HCT116 (cell line): ENCODE results near the gene COL20A1. TPM values are rescaled to one million over a fixed set of nuclear protein-coding genes. Genes with fewer than 3 reads are reported as not detected.

Experiments used
- ATAC-seq: fragments of 200-7000 bp; cut with Tn5 transposase; 2 replicates; pipeline ENCODE4 v1.9.1; 2020; ENCODE audit warnings: mild to moderate bottlenecking, moderate library complexity
- BruUV-seq: library from RNA; stranded (reverse); fragments of 400-500 nt; replicated peaks from 2 replicates; lab custom pipeline; 2021; lab: Mats Ljungman, UMichigan
- CTCF ChIA-PET: fragments of 300-600 bp; sonication (Branson Sonifier 250); formaldehyde crosslinking; loops from one replicate; lab custom pipeline; 2021; ENCODE audit warnings: antibody characterized with exemption; lab: Charles Lee
- POLR2A ChIA-PET: fragments of 300-600, 350-600 bp; sonication (Branson Sonifier 250); formaldehyde crosslinking; loops from one replicate; lab custom pipeline; 2021; ENCODE audit warnings: antibody characterized with exemption; lab: Charles Lee
- RAD21 ChIA-PET, 2 experiments: fragments of 300-600 bp; sonication (Branson Sonifier 250); formaldehyde crosslinking; loops; one replicate each; lab custom pipeline; 2023; ENCODE audit warnings: low total read pairs in 2 of 2; ENCODE audit not compliant: uncharacterized antibody in 2 of 2, unreplicated experiment in 2 of 2, low non-redundant PET in 1 of 2; lab: Charles Lee
- DNase-seq: peaks from one replicate; pipeline ENCODE4 v3.0.0-alpha.2; 2010; ENCODE audit warnings: low read depth, low spot score
- H2AFZ ChIP-seq: fragments of 200-600 bp; shearing (Covaris generic), sonication (generic); 2 replicates; pipeline ENCODE4 v1.6.1; 2017; ENCODE audit warnings: low read depth, mixed run types, mixed read lengths, antibody characterized with exemption, low read length; ENCODE audit not compliant: poor library complexity, severe bottlenecking
- H3K27ac ChIP-seq: 2 replicates; pipeline ENCODE4 v1.5.1; 2012; ENCODE audit warnings: low read depth, low read length
- H3K27me3 ChIP-seq: fragments of 200-600 bp; sonication (generic); 2 replicates; pipeline ENCODE4 v1.6.1; 2016; ENCODE audit warnings: mixed run types, low read length, mixed read lengths; ENCODE audit not compliant: insufficient read depth
- H3K36me3 ChIP-seq, 2 experiments: fragments of 200-500 bp in 1 of 2; fragments of 200-600 bp in 1 of 2; sonication (Bioruptor generic) in 1 of 2; sonication (generic) in 1 of 2; 2 replicates each; pipeline versions ENCODE4 v1.5.1 to v1.6.1; 2014 to 2016; ENCODE audit warnings: low read length in 2 of 2, inconsistent platforms in 1 of 2, mixed read lengths in 1 of 2, mixed run types in 1 of 2; ENCODE audit not compliant: insufficient read depth in 2 of 2, control insufficient read depth in 1 of 2
- H3K4me1 ChIP-seq, 2 experiments: fragments of 200-600 bp in 1 of 2; sonication (generic) in 1 of 2; 2 replicates each; pipeline versions ENCODE4 v1.5.1 to v1.6.1; 2012 to 2017; ENCODE audit warnings: low read length in 2 of 2, inconsistent platforms in 1 of 2, mild to moderate bottlenecking in 1 of 2, mixed read lengths in 1 of 2, mixed run types in 1 of 2, moderate library complexity in 1 of 2; ENCODE audit not compliant: insufficient read depth in 2 of 2, control insufficient read depth in 1 of 2
- H3K4me2 ChIP-seq: fragments of 200-600 bp; sonication (generic); 2 replicates; pipeline ENCODE4 v1.6.1; 2017; ENCODE audit warnings: mixed run types, low read length, mixed read lengths
- H3K4me3 ChIP-seq, 2 experiments: fragments of 200-600 bp in 1 of 2; sonication (generic) in 1 of 2; replicated peaks in 1 of 2; 2 replicates each; pipeline ENCODE4 v1.5.1; 2011 to 2016; ENCODE audit warnings: low read length in 2 of 2, control low read depth in 1 of 2, low read depth in 1 of 2, mild to moderate bottlenecking in 1 of 2, mixed read lengths in 1 of 2, mixed run types in 1 of 2
- H3K79me2 ChIP-seq: fragments of 200-600 bp; sonication (generic); 2 replicates; pipeline ENCODE4 v1.6.1; 2017; ENCODE audit warnings: mild to moderate bottlenecking, mixed run types, low read length, moderate library complexity, mixed read lengths; ENCODE audit not compliant: insufficient read depth
- H3K9ac ChIP-seq: fragments of 200-600 bp; sonication (generic); 2 replicates; pipeline ENCODE4 v1.6.1; 2016; ENCODE audit warnings: low read length, mixed read lengths
- H3K9me2 ChIP-seq: fragments of 200-600 bp; sonication (generic), shearing (Covaris generic); 2 replicates; pipeline ENCODE4 v1.6.1; 2017; ENCODE audit warnings: mixed run types, mild to moderate bottlenecking, moderate library complexity; ENCODE audit not compliant: insufficient read depth
- H3K9me3 ChIP-seq, 2 experiments: fragments of 200-500 bp in 1 of 2; fragments of 200-600 bp in 1 of 2; sonication (Bioruptor generic) in 1 of 2; sonication (generic) in 1 of 2; 2 replicates each; pipeline ENCODE4 v1.6.1; 2014 to 2017; ENCODE audit warnings: low read length in 2 of 2, mixed read lengths in 2 of 2, inconsistent platforms in 1 of 2, low read depth in 1 of 2, mild to moderate bottlenecking in 1 of 2, mixed run types in 1 of 2, moderate library complexity in 1 of 2; ENCODE audit not compliant: control insufficient read depth in 1 of 2, insufficient read depth in 1 of 2
- H4K20me1 ChIP-seq: fragments of 200-600 bp; sonication (generic), shearing (Covaris generic); 2 replicates; pipeline ENCODE4 v1.6.1; 2017; ENCODE audit warnings: mixed run types, mild to moderate bottlenecking, moderate library complexity; ENCODE audit not compliant: insufficient read depth
- ATF3 ChIP-seq: IDR thresholded peaks from 2 replicates; pipeline ENCODE4 v1.6.1; 2012
- CEBPB ChIP-seq: IDR thresholded peaks from 2 replicates; pipeline ENCODE4 v1.6.1; 2012; ENCODE audit warnings: low read depth
- CTCF ChIP-seq, 3 experiments: fragments of 200-600 bp in 1 of 3; sonication (generic) in 1 of 3; IDR thresholded peaks in 2 of 3; conservative IDR thresholded peaks in 1 of 3; 2 replicates each; pipeline ENCODE4 v1.5.1; 2012 to 2017; ENCODE audit warnings: low read depth in 2 of 3, low read length in 2 of 3, antibody characterized with exemption in 1 of 3, borderline replicate concordance in 1 of 3, control low read depth in 1 of 3, mild to moderate bottlenecking in 1 of 3, mixed read lengths in 1 of 3, mixed run types in 1 of 3, moderate library complexity in 1 of 3; ENCODE audit not compliant: insufficient read depth in 1 of 3
- EGR1 ChIP-seq: IDR thresholded peaks from 2 replicates; pipeline ENCODE4 v1.6.1; 2012; ENCODE audit warnings: low read depth
- EZH2phosphoT487 ChIP-seq: fragments of 200-600 bp; IDR thresholded peaks from 2 replicates; pipeline ENCODE4 v1.6.1; 2018; ENCODE audit warnings: antibody characterized with exemption, borderline replicate concordance
- POLR2A ChIP-seq: IDR thresholded peaks from 2 replicates; pipeline ENCODE4 v1.7.0; 2011; ENCODE audit warnings: borderline replicate concordance; ENCODE audit not compliant: insufficient read depth, insufficient read length; ENCODE audit errors: extremely low read depth
- RAD21 ChIP-seq: IDR thresholded peaks from 2 replicates; pipeline ENCODE4 v1.6.1; 2012; ENCODE audit warnings: low read depth, mild to moderate bottlenecking
- SIN3A ChIP-seq: IDR thresholded peaks from 2 replicates; pipeline ENCODE4 v1.6.1; 2012; ENCODE audit warnings: low read depth
- TCF7L2 ChIP-seq: IDR thresholded peaks from 2 replicates; pipeline ENCODE4 v1.7.0; 2011; ENCODE audit warnings: borderline replicate concordance, inconsistent platforms; ENCODE audit not compliant: insufficient read depth, insufficient read length; ENCODE audit errors: extremely low read depth
- YY1 ChIP-seq: IDR thresholded peaks from 2 replicates; pipeline ENCODE4 v1.6.1; 2011; ENCODE audit warnings: low read length, low read depth, moderate library complexity, mild to moderate bottlenecking; ENCODE audit not compliant: insufficient replicate concordance; ENCODE audit errors: extremely low read depth
- ZFX ChIP-seq: fragments of 450-650 bp; IDR thresholded peaks from 2 replicates; pipeline ENCODE4 v1.6.1; 2017
- intact Hi-C: fragments of 100-400 bp; cut with micrococcal nuclease; formaldehyde crosslinking; loops from 2 replicates; pipeline ENCODE4 v1.10.0; 2022
- total RNA-seq: library from RNA; stranded (reverse); gene quantifications from one replicate; pipeline ENCODE4 v1.2.1, GENCODE V29; 2021; ENCODE audit not compliant: unreplicated experiment
- TF ChIP-seq, protein P1 (sequence below): IDR thresholded peaks from 2 replicates; pipeline ENCODE4 v1.6.1; 2012; ENCODE audit warnings: low read depth

The COL20A1 gene
- total RNA-seq, 1 experiment from 2014 or later = 0.34 TPM

- Histone ChIP-seq H3K79me2 (no peaks in the 10 kb centered on the region), H4K20me1 (no peaks in the 10 kb centered on the region), H3K9me2 (no peaks in the 10 kb centered on the region), H3K9ac (no peak overlapping the region), H3K4me1 (no peaks in the 10 kb centered on the region), H3K9me3 (no peaks in the 10 kb centered on the region), H3K4me3 (no peak overlapping the region), H3K27me3 (peaks cover 3% of the 10 kb centered on the region; the same call in 1 of the 2 replicates), H2AFZ (no peak overlapping the region), H3K27ac (no peak overlapping the region), H3K36me3 (no peaks in the 10 kb centered on the region), H3K4me2 (no peak overlapping the region)
- CTCF ChIA-PET = no interaction called here
- intact Hi-C loops = no loop called here
- no TSS peak for BruUV-seq
- POLR2A ChIA-PET = no interaction called here
- TF ChIP-seq CTCF (IDR thresholded peaks at IDR 0.05 in 2 of 3, conservative IDR thresholded peaks at IDR 0.05 in 1 of 3; ENCODE audit: borderline replicate concordance in 1 of 3, insufficient read depth in 1 of 3, low read depth in 2 of 3, low read length in 2 of 3) (no peak), ZFX (no peak), YY1 (no peak), CEBPB (no peak), TCF7L2 (no peak), SIN3A (no peak), EGR1 (no peak), POLR2A (no peak), EZH2phosphoT487 (no peak), RAD21 (no peak), ATF3 (no peak)
- TF ChIP-seq, protein P1, sequence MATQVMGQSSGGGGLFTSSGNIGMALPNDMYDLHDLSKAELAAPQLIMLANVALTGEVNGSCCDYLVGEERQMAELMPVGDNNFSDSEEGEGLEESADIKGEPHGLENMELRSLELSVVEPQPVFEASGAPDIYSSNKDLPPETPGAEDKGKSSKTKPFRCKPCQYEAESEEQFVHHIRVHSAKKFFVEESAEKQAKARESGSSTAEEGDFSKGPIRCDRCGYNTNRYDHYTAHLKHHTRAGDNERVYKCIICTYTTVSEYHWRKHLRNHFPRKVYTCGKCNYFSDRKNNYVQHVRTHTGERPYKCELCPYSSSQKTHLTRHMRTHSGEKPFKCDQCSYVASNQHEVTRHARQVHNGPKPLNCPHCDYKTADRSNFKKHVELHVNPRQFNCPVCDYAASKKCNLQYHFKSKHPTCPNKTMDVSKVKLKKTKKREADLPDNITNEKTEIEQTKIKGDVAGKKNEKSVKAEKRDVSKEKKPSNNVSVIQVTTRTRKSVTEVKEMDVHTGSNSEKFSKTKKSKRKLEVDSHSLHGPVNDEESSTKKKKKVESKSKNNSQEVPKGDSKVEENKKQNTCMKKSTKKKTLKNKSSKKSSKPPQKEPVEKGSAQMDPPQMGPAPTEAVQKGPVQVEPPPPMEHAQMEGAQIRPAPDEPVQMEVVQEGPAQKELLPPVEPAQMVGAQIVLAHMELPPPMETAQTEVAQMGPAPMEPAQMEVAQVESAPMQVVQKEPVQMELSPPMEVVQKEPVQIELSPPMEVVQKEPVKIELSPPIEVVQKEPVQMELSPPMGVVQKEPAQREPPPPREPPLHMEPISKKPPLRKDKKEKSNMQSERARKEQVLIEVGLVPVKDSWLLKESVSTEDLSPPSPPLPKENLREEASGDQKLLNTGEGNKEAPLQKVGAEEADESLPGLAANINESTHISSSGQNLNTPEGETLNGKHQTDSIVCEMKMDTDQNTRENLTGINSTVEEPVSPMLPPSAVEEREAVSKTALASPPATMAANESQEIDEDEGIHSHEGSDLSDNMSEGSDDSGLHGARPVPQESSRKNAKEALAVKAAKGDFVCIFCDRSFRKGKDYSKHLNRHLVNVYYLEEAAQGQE = no peak
- RAD21 ChIA-PET = no interaction called here
- DNase-seq (no peak), ATAC-seq (no peak)
Measured at GRCh38 chr20:63368151-63368550, 75.2 kb downstream of the COL20A1 start.
